ENCODE measurements around the gene CELSR1.

Gene CELSR1

DNA sequence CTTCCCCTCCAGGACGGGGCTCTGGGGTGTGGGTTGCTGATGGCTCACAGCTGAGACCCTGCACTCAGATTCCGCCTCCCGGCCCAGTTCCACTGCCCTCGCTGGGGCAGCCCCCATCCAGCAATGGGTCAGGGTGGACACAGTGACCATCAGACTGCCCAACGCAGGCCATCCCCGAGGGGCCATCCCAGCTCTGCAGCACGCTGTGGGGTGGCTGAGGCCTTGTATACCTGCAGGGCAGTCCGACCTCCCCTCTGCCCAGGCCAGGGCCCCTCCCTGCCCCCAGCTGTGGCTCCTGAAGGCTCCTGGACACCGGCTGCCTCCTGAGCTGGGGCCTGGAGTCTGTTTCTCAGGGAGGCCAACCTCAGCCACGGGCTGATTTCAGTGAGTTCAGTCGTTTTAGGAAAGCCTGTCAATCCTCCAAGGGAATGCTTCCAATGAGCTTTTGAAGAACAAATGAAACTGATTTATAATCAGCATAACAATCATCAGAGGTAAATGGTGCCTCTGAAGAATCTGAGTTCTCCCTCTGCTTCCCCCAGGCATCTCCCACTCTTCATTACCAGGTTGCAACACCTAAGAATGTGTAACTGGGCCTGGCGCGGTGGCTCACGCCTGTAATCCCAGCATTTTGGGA, 95.1 kb downstream of the CELSR1 start:
- DNase-seq (ENCODE audit: low read depth in 2 of 2), result no peak

DNA sequence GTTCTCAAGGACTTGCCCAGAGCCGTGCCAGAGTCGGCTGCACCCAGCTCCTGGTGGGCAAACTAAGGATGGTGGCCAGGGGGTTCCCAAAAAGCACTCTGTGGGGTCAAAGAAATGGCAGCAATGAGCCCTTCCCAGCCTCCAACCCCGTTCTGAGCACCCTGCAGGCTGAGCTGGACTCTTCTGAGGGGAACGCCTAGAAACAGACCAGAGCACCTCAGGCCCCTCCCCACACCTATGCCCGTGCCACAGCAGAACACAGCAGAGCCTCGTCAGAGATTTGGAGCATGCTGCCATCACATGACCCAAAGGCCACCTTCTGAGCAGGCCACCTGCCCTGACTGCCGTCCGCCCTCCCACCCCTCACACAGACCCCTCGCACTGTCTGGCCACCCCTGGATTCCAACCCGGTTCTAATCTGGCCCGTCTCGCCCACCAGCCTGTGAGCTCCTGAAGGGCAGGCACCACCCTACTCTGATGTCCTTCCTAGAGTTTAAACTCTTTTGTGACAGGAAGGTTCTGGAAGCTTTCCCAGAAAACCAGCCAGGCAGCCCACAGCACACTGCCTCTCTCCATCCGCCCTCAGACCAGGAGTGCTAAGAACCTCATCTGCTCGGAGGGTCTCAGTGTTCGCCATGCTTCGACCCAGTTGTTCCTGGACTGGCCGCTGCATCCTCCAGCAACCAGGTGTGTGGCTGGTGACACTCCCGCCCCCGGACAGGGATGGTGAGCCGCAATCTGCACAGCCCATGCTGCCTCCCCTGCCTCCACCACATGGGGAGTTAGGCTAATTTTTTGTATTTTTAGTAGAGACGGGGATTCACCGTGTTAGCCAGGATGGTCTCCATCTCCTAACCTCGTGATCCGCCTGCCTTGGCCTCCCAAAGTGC, 97.6 kb downstream of the CELSR1 start:
- DNase-seq (ENCODE audit: low read depth in 2 of 2), result no peak

DNA sequence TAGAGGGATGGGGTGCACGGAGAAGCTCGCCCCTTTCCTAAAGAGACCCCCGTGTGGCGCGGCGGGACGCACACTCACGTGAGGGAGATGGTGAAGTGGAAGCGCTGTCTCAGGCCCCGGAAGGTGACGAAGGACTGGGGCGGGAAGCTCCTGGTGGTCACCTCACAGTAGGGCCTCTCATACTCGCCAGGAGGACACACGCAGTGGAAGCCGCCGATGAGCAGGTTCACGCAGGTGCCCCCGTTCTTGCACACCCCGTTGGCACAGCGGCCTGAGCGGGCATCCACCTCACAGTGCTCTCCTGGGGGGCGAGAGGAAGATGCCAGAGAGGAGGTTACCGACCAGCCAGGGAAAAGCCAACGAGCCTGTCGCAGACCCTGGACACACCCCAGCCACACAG, 98.3 kb downstream of the CELSR1 start:
- no peak for DNase-seq (ENCODE audit: low read depth in 2 of 2)

DNA sequence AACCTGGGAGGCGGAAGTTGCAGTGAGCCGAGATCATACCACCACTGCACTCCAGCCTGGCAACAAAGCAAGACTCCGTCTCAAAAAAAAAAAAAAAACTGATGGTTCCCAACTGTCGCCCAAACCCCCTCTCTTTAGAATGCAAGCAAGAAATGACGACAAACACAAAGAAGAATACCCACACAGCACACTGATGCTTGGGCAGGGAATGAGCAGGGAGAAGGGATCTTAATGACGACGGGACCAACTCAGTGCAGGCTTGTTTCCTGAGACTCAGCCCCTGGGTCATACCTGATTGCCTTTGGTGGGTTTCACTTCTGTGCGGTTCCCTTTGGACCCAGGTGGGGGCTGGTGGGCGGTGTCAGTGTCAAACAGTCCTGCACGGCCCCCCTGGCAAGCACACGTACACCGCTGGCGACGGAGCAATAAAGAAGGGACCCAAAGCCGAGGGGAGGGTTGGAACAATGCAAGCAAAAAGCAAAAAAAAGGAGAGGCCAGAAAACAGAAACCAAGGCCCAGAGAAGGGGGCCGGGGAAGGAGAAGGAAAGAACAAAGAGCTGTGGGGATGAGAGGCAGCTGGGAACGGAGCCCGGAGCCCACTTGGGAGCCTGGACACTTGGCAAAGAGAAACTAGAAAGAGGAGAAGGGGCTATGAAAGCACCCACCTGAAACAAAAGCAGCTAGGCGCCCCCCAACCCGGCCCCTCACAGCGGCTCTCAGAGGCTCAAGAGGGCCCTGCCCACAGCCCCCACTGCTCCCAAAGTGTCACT, 99.6 kb downstream of the CELSR1 start:
- DNase-seq (ENCODE audit: low read depth in 2 of 2), result no peak

DNA sequence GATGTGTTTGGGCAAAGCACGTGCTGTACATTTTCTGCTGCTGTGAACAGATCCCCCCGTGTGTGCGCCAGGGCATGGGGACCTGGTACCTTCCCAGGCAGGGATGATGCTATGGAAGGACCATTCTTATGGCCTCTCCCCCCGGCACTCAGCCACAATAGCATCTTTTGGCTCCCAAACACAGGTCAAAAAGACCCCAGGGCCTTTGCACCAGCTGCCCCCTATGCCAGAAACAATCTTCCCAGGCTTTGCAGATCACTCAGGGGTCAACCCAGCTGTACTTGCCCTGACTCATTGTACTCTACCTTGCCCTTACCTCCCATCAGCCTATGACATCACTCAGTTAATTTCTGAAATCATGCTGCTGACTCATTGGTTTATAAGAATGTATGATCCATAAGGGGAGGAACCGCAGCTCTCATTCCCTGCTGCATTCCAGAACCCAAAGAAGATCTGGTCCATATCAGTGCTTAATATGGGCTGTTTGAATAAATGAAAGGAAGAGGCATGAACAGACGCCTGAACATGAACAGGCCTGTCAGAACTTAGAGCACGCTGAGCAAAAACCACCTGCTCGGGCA, 100.7 kb downstream of the CELSR1 start:
- DNase-seq (ENCODE audit: low read depth in 2 of 2), result no peak

DNA sequence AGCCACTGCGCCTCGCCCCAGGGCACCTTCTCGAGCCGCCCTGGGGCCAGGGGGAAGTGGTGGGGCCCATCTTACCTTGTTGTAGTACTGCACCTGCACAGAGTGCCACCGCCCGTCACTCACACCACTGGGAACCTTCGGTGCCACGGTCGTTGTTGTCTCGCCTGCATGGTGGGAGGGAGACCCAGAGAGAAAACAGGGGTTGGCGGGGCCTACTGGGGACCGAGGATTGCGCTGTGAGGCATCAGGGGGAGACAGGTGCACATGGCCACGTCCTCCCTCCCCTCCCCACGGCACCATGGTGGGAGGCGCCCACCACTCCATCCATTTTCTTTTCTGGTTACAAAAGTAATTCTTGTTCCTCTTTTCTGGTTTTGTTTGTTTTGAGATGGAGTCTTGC, 104.1 kb downstream of the CELSR1 start:
- DNase-seq (ENCODE audit: low read depth in 2 of 2), result no peak

DNA sequence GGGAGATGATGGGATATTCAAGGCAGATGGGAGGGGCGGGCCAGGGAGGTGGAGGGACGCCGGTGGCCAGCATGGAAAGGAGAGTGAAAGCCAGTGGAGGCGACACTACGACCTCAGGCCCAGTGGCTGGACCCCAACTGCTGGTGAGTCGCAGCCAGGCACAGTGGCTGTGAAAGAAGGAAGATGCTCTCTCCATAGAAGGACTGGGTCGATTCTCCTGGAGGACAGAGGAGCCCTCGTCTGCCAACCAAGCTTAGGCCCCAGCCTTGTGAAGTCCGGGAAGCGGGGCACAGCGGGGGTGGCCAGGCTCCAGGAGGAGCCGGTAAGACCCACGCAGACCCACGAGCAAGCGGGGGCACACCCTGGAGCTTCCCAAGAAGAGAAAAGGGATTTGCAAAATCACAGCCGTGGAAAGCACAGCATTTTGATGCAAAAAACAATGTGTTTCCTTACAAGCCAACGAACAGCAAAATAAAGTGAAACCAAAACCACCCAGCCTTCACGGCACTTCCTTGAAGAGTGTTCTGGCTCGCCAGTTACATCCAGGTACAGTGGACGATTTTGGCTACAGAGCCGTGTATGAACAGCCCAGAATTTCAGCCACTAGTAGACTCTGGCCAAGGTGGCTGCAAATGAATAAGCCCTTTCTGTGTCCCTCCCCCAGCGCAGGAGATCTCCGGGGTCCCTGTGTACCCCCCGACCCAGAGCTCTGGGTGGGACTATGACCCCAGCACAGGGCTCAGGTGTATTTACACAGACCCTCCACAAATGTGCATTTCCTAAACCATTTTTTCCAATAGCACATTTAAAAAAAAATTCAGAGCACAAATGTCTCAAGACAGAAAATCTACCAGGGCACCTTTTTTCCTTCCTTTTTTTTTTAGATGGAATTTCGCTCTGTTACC, 105.0 kb downstream of the CELSR1 start:
- peak in 1 of 2 donors; percentile 3 for DNase-seq (ENCODE audit: low read depth in 2 of 2)

DNA sequence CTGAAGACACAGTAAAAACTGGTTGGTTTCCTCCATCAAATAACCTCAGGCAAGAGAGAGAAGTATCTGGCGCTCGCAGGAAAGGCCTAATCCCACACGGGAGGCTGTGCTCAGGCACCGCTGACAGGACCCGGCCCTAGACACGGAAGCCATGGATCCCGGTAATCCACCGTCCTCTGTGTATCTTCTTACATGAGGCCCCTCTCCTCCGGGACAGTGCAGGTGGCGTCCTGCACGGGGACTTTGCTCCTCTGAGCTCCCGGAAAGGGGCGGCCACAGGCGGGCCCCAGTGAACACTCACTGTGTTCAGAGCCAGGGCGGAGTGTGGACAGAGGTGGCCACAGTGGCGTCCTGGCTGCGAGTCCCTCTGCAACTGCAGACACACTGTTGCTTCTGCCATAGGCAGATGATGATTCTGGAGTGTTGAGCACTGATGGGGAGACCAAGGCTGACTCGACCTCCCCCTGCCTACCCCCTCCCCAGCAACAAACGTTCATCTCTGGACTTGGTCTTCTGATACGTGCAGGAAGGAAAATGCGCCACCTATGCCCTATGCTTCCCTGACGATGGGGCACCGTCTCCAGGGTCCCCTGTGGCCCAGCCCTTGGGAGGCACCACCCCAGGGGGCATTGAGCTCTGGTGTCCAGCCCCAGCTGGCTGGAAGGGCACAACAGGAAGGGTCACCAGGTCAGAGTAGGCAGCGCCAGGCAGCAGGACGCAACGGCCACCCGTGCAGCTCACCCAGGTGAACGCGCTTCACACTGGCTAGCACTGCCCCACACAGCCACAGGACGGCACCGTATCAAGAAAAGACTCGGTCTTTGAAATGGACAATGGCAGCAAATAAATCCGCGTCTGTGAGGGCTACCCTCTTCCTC, 106.2 kb downstream of the CELSR1 start:
- DNase-seq (ENCODE audit: low read depth in 2 of 2), result no peak

DNA sequence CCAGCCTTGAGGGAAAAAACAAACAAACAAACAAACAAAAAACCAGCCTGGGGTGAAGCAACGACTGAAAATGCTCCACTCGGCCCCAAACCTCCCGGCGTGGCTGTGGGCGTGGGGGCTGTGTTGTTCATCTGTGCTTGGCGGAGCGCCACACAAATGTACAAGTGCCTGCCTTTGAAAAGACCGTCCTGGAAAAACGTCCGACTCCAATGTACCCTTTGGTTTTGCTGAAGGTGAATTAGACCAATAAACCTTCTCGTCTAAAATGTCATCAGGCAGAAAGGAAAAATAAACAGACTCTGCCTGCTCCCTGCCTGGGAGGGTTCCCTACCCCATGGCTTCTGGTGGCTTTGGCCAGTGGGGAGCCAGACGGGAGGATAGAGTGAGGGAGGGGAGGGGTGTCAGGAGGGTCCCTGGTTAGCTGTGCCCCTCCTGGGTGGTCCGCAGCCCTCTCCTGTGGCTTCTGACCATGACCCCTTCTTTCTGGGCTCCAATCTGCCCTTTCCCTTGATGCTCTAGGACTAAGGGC, 108.0 kb downstream of the CELSR1 start:
- DNase-seq (ENCODE audit: low read depth in 2 of 2), result no peak

DNA sequence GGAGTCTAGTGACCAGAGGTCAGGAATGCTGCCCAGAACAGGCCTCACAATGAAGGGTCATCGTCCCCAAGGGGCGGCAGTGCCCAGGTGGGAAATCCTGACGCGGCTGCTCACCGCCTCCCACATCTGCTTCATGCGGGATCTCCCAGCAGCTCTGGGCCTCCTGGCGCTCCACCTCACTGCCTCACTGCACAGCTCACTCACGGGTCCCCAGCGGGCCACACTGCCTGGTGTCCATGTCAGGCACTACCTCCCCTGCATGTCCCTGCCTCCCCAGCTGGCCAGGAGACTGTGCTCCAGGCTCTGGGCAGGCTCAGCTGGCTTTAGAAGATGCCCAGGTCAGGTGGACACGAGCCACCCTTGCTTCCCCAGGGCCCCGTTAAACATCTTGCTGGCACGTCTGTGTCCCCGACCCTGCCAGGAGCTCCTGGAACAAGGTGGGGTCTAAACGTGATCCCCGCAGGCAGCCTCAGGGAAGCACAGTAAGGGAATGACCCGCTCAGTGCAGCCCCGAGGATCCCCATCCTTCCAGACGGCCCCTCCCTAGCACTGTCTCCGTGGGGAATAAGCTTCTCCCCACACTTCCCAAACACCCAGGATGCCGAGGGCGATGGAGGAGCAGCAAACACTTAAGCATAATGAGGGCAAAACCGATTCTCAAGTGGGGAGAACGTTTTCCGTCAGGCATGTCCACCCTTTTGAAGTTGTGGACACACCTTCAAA, 108.7 kb downstream of the CELSR1 start:
- no peak for DNase-seq (ENCODE audit: low read depth in 2 of 2)

DNA sequence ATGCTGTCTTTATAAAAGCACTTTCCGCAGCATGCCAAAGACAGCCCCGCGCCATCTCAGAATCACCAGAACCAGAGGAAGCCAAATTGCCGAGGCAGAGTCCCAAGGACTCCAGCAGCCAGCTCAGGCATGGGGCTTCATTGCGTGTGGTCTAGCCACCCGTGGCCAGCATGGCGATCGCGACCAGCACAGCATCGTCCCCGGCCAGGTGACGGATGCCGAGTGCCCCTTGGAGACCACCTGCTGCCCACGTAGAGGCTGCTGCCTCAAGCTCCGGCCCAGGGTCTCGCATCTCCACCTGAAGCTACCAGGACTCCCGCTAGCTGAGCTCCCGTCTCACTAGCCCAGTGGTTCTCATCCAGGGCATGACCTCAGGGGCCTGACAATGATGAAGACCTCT, 109.2 kb downstream of the CELSR1 start:
- DNase-seq (ENCODE audit: low read depth in 2 of 2), result no peak

DNA sequence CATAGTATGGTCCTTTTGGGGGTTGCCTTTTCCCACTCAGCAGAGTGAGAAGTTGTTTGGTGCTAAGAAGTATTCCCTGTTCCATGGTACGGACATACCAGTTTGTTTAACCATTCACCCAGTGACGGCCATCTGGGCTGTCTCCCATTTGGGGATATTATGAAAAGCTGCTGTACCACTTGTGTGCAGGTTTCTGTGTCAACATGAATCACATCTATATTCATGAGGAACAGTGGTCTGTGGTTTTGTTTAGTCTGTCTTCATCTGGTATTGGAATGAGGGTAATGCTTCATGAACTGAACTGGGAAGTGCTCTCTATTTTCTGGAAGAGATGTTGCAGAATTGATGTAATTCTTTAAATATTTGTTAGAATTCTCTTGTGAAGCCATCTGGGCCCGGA, 112.4 kb downstream of the CELSR1 start:
- no peak for DNase-seq (ENCODE audit: low read depth in 2 of 2)

DNA sequence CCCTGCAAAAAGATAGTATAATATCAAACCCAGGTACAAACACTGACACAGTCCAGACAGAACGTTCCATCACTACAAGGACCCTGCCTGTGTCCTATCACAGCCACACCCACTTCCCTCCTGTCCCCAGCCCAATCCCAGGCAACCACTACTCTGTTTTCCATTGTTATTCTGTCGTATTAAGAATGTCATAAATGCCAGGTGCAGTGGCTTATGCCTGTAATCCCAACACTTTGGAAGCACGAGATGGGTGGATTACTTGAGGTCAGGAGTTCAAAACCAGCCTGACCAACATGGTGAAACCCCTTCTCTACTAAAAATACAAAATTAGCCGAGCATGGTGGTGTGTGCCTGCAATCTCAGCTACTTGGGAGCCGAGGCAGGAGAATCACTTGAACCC, 112.9 kb downstream of the CELSR1 start:
- no peak for DNase-seq (ENCODE audit: low read depth in 2 of 2)

DNA sequence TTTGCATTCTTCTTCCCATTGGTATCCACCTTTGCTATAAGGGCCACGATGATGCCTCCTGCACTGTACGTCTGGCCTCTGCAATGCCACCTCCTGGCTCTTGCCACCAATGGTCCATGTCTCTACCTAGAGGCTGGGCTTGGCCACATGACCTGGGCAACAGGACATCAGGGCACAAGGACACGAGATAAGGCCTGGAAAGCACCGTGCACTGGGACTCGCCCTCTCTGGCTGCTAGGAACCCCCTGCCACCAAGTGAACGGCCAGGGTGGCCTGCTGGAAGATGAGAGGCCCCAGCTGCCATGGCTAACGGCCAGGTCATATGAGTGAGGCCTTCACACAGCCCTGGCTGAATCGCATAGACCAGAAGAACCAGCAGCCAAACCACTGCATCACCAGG, 114.5 kb downstream of the CELSR1 start:
- no peak for DNase-seq (ENCODE audit: low read depth in 2 of 2)

DNA sequence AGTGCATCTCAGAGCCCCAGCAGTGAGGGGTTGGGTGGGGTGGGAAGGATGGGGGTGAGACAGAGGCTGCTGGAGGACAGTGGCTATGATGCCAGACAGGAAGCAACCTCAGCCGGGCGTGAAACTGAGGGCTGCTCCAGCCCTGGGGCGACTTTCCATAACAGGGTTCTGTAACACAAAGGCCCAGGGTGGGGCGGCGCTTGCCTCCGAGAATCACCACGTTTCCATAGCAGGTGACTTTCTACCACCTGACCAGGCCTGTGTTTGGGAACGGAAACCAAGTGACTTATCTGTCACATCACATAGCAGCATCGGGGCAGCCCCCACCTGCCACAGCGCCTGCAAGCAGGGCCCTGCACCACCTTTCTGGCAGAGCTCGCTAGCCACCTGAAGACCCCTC, 116.2 kb downstream of the CELSR1 start:
- DNase-seq (ENCODE audit: low read depth in 2 of 2), result peak in 1 of 2 donors; percentile 16

DNA sequence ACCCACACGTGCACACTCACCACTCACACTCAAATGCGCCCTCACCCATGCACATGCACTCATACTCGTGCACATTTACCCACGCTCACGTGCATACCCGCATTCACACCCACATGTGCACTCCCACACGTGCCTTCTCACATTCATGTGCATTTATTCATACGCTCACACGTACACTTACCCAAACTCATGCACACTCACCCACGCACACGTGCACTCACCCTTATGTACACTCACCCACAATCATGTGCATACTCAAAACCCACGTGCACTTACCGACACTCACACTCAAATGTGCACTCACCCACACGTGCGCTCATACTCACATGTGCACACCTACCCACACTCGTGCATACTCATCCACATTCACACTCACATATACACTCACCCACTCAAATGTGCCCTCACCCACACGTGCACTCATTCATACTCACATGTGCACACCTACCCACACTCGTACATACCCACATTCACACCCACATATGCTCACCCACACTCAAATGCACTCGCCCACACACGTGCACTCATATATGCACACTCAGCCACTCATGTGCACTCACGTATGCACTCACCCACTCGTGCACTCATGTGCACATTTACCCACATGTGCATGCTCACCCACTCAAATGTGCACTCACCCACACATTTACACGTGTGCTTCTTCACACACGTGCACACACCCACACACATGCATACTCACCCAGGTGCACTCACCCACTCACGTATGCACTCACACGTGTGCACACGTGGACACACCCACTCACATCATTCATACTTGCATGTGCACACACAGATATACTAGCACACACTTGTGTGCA, 117.5 kb downstream of the CELSR1 start:
- DNase-seq (ENCODE audit: low read depth in 2 of 2), result no peak

DNA sequence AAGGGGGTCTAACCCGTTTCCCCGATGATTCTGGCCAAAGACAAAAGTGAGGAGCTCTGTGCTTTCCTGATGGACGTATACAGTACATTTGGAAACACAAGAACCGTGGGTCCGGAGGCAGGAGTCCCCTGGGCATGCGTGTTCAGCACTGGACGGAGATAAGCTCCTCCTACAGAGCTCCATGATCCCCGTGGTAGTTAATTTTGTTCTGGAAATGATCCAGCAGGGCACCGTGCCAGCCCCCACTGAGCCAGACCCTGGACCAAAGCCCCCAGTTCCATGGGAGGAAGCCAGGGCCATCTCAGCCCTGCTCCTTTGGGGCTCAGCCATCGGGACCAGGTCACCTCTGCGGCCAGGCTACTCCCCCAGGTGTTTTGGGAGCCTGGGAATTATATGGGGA, 118.6 kb downstream of the CELSR1 start:
- no peak for DNase-seq (ENCODE audit: low read depth in 2 of 2)

DNA sequence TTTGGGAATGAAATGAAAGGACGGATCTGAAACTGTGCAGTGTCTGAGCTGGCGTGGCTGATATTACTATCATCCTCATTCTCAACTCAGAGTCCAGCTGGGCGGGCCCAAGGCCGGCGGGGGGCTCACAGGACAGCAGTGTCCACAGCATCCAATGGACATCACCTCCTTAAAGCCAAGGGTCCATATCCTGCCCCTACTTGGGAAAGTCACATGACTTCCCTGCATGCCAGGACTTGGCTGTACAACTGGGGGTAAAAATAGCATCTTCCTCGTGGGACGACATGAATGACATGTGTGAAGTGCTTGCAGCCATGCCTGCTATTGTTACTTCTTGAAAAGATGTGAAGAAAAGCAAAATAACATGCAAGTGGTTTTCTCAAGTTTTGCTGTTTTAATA, 119.7 kb downstream of the CELSR1 start:
- no peak for DNase-seq (ENCODE audit: low read depth in 2 of 2)
